ENCODE measurements around the gene TMEM259.

DNA sequence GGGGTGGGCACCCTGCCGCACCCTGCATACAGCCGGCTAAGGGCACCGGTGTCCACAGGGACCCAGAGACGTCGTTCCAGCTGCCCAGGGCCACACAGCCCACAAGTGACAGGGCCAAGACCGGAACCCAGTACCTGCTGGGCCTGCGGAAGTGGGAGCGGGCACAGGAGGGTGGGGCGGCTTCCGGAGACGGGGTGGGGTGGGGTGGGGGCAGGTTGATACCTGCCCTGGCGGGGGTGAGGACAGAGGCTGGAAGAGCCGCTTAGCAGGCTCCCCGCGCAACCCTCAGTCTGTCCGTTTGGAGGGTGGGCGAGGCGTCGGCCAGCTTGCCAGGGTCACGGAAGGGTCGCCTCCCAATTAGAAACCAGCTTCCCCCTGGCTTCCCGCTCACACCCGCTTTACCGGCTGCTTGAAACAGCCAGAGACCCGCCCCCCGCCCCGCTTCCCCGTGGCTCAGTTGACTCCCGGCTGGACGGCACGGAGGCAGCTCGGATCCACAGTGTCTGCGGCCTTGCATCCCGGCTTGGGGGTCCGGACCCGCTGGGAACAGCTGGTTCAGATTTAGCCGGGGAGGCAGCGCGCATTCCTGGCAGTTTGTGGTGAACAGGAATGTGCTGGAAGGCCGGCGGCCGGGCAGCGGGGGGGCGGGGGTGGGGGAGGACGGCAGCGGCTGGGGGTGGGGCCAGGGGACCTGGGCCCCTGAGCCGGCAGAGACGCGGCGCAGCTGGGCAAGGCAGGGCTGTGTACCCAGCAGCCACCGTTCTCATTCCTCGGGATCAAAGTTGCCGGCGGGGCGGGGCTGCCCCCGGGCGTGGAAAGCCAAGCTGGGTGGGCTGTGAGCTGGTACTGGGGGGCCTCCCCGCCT, 7.4 kb upstream of the TMEM259 start:
- TF ChIP-seq, protein P1, sequence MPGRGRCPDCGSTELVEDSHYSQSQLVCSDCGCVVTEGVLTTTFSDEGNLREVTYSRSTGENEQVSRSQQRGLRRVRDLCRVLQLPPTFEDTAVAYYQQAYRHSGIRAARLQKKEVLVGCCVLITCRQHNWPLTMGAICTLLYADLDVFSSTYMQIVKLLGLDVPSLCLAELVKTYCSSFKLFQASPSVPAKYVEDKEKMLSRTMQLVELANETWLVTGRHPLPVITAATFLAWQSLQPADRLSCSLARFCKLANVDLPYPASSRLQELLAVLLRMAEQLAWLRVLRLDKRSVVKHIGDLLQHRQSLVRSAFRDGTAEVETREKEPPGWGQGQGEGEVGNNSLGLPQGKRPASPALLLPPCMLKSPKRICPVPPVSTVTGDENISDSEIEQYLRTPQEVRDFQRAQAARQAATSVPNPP (IDR thresholded peaks at IDR 0.05; ENCODE audit: borderline replicate concordance, insufficient read depth, insufficient read length) = no peak
- TF ChIP-seq, protein P2, sequence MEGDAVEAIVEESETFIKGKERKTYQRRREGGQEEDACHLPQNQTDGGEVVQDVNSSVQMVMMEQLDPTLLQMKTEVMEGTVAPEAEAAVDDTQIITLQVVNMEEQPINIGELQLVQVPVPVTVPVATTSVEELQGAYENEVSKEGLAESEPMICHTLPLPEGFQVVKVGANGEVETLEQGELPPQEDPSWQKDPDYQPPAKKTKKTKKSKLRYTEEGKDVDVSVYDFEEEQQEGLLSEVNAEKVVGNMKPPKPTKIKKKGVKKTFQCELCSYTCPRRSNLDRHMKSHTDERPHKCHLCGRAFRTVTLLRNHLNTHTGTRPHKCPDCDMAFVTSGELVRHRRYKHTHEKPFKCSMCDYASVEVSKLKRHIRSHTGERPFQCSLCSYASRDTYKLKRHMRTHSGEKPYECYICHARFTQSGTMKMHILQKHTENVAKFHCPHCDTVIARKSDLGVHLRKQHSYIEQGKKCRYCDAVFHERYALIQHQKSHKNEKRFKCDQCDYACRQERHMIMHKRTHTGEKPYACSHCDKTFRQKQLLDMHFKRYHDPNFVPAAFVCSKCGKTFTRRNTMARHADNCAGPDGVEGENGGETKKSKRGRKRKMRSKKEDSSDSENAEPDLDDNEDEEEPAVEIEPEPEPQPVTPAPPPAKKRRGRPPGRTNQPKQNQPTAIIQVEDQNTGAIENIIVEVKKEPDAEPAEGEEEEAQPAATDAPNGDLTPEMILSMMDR (IDR thresholded peaks at IDR 0.05 in 2 of 3, conservative IDR thresholded peaks at IDR 0.05 in 1 of 3; ENCODE audit: insufficient read depth in 2 of 3, low read depth in 1 of 3, low read length in 3 of 3) = no peak
- TF ChIP-seq, protein P3, sequence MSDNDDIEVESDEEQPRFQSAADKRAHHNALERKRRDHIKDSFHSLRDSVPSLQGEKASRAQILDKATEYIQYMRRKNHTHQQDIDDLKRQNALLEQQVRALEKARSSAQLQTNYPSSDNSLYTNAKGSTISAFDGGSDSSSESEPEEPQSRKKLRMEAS (CRISPR knock-in tag; IDR thresholded peaks at IDR 0.05) = no peak
- no peak for TF ChIP-seq ZNF76 (CRISPR knock-in tag; IDR thresholded peaks at IDR 0.05; ENCODE audit: borderline replicate concordance)
- peak; percentile 59; the same call in 1 of the 2 replicates for TF ChIP-seq POLR2A (conservative IDR thresholded peaks at IDR 0.05)
- TF ChIP-seq, protein P4, sequence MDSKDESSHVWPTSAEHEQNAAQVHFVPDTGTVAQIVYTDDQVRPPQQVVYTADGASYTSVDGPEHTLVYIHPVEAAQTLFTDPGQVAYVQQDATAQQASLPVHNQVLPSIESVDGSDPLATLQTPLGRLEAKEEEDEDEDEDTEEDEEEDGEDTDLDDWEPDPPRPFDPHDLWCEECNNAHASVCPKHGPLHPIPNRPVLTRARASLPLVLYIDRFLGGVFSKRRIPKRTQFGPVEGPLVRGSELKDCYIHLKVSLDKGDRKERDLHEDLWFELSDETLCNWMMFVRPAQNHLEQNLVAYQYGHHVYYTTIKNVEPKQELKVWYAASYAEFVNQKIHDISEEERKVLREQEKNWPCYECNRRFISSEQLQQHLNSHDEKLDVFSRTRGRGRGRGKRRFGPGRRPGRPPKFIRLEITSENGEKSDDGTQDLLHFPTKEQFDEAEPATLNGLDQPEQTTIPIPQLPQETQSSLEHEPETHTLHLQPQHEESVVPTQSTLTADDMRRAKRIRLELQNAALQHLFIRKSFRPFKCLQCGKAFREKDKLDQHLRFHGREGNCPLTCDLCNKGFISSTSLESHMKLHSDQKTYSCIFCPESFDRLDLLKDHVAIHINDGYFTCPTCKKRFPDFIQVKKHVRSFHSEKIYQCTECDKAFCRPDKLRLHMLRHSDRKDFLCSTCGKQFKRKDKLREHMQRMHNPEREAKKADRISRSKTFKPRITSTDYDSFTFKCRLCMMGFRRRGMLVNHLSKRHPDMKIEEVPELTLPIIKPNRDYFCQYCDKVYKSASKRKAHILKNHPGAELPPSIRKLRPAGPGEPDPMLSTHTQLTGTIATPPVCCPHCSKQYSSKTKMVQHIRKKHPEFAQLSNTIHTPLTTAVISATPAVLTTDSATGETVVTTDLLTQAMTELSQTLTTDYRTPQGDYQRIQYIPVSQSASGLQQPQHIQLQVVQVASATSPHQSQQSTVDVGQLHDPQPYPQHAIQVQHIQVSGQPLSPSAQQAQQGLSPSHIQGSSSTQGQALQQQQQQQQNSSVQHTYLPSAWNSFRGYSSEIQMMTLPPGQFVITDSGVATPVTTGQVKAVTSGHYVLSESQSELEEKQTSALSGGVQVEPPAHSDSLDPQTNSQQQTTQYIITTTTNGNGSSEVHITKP (IDR thresholded peaks at IDR 0.05; ENCODE audit: partially characterized antibody) = no peak
- TF ChIP-seq, protein P5, sequence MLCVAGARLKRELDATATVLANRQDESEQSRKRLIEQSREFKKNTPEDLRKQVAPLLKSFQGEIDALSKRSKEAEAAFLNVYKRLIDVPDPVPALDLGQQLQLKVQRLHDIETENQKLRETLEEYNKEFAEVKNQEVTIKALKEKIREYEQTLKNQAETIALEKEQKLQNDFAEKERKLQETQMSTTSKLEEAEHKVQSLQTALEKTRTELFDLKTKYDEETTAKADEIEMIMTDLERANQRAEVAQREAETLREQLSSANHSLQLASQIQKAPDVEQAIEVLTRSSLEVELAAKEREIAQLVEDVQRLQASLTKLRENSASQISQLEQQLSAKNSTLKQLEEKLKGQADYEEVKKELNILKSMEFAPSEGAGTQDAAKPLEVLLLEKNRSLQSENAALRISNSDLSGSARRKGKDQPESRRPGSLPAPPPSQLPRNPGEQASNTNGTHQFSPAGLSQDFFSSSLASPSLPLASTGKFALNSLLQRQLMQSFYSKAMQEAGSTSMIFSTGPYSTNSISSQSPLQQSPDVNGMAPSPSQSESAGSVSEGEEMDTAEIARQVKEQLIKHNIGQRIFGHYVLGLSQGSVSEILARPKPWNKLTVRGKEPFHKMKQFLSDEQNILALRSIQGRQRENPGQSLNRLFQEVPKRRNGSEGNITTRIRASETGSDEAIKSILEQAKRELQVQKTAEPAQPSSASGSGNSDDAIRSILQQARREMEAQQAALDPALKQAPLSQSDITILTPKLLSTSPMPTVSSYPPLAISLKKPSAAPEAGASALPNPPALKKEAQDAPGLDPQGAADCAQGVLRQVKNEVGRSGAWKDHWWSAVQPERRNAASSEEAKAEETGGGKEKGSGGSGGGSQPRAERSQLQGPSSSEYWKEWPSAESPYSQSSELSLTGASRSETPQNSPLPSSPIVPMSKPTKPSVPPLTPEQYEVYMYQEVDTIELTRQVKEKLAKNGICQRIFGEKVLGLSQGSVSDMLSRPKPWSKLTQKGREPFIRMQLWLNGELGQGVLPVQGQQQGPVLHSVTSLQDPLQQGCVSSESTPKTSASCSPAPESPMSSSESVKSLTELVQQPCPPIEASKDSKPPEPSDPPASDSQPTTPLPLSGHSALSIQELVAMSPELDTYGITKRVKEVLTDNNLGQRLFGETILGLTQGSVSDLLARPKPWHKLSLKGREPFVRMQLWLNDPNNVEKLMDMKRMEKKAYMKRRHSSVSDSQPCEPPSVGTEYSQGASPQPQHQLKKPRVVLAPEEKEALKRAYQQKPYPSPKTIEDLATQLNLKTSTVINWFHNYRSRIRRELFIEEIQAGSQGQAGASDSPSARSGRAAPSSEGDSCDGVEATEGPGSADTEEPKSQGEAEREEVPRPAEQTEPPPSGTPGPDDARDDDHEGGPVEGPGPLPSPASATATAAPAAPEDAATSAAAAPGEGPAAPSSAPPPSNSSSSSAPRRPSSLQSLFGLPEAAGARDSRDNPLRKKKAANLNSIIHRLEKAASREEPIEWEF (CRISPR knock-in tag; IDR thresholded peaks at IDR 0.05) = no peak
- no peak for TF ChIP-seq ZNF124 (CRISPR knock-in tag; IDR thresholded peaks at IDR 0.05)
- TF ChIP-seq, protein P6, sequence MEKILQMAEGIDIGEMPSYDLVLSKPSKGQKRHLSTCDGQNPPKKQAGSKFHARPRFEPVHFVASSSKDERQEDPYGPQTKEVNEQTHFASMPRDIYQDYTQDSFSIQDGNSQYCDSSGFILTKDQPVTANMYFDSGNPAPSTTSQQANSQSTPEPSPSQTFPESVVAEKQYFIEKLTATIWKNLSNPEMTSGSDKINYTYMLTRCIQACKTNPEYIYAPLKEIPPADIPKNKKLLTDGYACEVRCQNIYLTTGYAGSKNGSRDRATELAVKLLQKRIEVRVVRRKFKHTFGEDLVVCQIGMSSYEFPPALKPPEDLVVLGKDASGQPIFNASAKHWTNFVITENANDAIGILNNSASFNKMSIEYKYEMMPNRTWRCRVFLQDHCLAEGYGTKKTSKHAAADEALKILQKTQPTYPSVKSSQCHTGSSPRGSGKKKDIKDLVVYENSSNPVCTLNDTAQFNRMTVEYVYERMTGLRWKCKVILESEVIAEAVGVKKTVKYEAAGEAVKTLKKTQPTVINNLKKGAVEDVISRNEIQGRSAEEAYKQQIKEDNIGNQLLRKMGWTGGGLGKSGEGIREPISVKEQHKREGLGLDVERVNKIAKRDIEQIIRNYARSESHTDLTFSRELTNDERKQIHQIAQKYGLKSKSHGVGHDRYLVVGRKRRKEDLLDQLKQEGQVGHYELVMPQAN (IDR thresholded peaks at IDR 0.05; ENCODE audit: borderline replicate concordance) = peak; percentile 54; the same call in 1 of the 2 replicates
- no peak for TF ChIP-seq ZZZ3 (IDR thresholded peaks at IDR 0.05)
- no peak for TF ChIP-seq CEBPB (tag; IDR thresholded peaks at IDR 0.05)
- TF ChIP-seq POLR2AphosphoS5 (IDR thresholded peaks at IDR 0.05; ENCODE audit: control insufficient read depth, insufficient read depth, low read depth, low read length) = peak; percentile 46; the same call in 1 of the 2 replicates
- TF ChIP-seq ZNF282 (CRISPR knock-in tag; IDR thresholded peaks at IDR 0.05) = no peak
